A549 (cell line): Measurements from ENCODE around the gene CENPF. TPM values are rescaled to one million over a fixed set of nuclear protein-coding genes. Genes with fewer than 3 reads are reported as not detected.

ENCODE experiments used
- ATAC-seq, 2 experiments: fragments of 200-7000 bp in 1 of 2; fragments of >200 bp in 1 of 2; cut with Nextera tagmentation in 1 of 2; cut with Tn5 transposase in 1 of 2; 3 replicates each; pipeline versions ENCODE4 v1.8.0 to v1.9.1; 2018 to 2020; ENCODE audit warnings: mild to moderate bottlenecking in 1 of 2, moderate library complexity in 1 of 2
- CTCF ChIA-PET: fragments of 300-600 bp; sonication (Branson Sonifier 250); formaldehyde crosslinking; extraction: SDS; loops from one replicate; lab custom pipeline; 2021; ENCODE audit warnings: antibody characterized with exemption, inconsistent platforms; lab: Yijun Ruan, JAX
- POLR2A ChIA-PET: fragments of 350-600 bp; formaldehyde crosslinking; extraction: SDS; loops from one replicate; lab custom pipeline; 2021; ENCODE audit warnings: antibody characterized with exemption, inconsistent platforms; lab: Yijun Ruan, JAX
- DNase-seq, 2 experiments: peaks; one replicate each; pipeline versions ENCODE4 v3.0.0 to v3.0.0-alpha.2; 2011 to 2016; ENCODE audit warnings: low read depth in 1 of 2, low spot score in 1 of 2
- FAIRE-seq: peaks from 2 replicates; lab custom pipeline; 2011; peaks lifted over from hg19 to GRCh38; lab: Jason Lieb, UNC
- H3K27ac ChIP-seq, 2 experiments: fragments of >200 bp; sonication (Bioruptor Twin); formaldehyde crosslinking; 3 replicates each; pipeline ENCODE4 v1.5.1; 2016 to 2017
- H3K4me1 ChIP-seq: fragments of >200 bp; sonication (Bioruptor Twin); formaldehyde crosslinking; 3 replicates; pipeline ENCODE4 v1.6.1; 2016
- H3K4me2 ChIP-seq: fragments of >200 bp; sonication (Bioruptor Twin); formaldehyde crosslinking; 3 replicates; pipeline ENCODE4 v1.6.1; 2016
- H3K4me3 ChIP-seq: fragments of >200 bp; sonication (Bioruptor Twin); formaldehyde crosslinking; 3 replicates; pipeline ENCODE4 v1.5.1; 2016
- H3K9me3 ChIP-seq: fragments of >200 bp; sonication (Bioruptor Twin); formaldehyde crosslinking; 3 replicates; pipeline ENCODE4 v1.6.1; 2016
- BHLHE40 ChIP-seq: IDR thresholded peaks from 2 replicates; pipeline ENCODE4 v1.6.1; 2012; ENCODE audit warnings: low read depth, low read length, inconsistent platforms
- CBX8 ChIP-seq: fragments of 200-600 bp; sonication (generic); IDR thresholded peaks from 2 replicates; pipeline ENCODE4 v1.6.1; 2016
- CEBPB ChIP-seq, 2 experiments: fragments of >200 bp in 1 of 2; sonication (Bioruptor Twin) in 1 of 2; formaldehyde crosslinking in 1 of 2; IDR thresholded peaks; 2 replicates each; pipeline ENCODE4 v1.6.1; 2012 to 2016
- CHD2 ChIP-seq: fragments of 150-350 bp; IDR thresholded peaks from 2 replicates; pipeline ENCODE4 v1.6.1; 2014; ENCODE audit warnings: low read length; ENCODE audit not compliant: partially characterized antibody
- CHD4 ChIP-seq: fragments of 200-600 bp; sonication (generic); IDR thresholded peaks from 2 replicates; pipeline ENCODE4 v1.6.1; 2016; ENCODE audit warnings: antibody characterized with exemption, mild to moderate bottlenecking, borderline replicate concordance
- EHF ChIP-seq: fragments of 250-450 bp; sonication (Bioruptor Pico); IDR thresholded peaks from 2 replicates; pipeline ENCODE4 v1.5.0; 2020; ENCODE audit warnings: mild to moderate bottlenecking
- EHMT2 ChIP-seq: fragments of 200-600 bp; sonication (generic); IDR thresholded peaks from 2 replicates; pipeline ENCODE4 v1.6.1; 2016; ENCODE audit warnings: antibody characterized with exemption, low read depth, mild to moderate bottlenecking, moderate library complexity
- HDAC2 ChIP-seq: fragments of 200-600 bp; sonication (generic); IDR thresholded peaks from 2 replicates; pipeline ENCODE4 v1.6.1; 2016
- JUNB ChIP-seq: fragments of >200 bp; sonication (Bioruptor Twin); formaldehyde crosslinking; IDR thresholded peaks from 2 replicates; pipeline ENCODE4 v1.6.1; 2016
- MAFK ChIP-seq: fragments of 450-650 bp; IDR thresholded peaks from 2 replicates; pipeline ENCODE4 v1.6.1; 2014; ENCODE audit not compliant: partially characterized antibody
- NFE2L2 ChIP-seq: fragments of 150-350 bp; conservative IDR thresholded peaks from 2 replicates; pipeline ENCODE4 v1.6.1; 2014; ENCODE audit warnings: low read length
- NPAS2 ChIP-seq: fragments of 250-450 bp; sonication (Bioruptor Pico); IDR thresholded peaks from 2 replicates; pipeline ENCODE4 v1.8.0; 2022; ENCODE audit warnings: mild to moderate bottlenecking, moderate library complexity, borderline replicate concordance
- NR3C1 ChIP-seq: fragments of >200 bp; sonication (Bioruptor Twin); formaldehyde crosslinking; IDR thresholded peaks from 3 replicates; pipeline ENCODE4 v1.6.1; 2017
- POLR2A ChIP-seq: IDR thresholded peaks from 2 replicates; pipeline ENCODE4 v1.6.1; 2012; ENCODE audit warnings: mild to moderate bottlenecking, low read length
- RAD21 ChIP-seq, 2 experiments: fragments of >200 bp in 1 of 2; sonication (Bioruptor Twin) in 1 of 2; formaldehyde crosslinking in 1 of 2; IDR thresholded peaks in 1 of 2; conservative IDR thresholded peaks in 1 of 2; 2 replicates in 1 of 2; 3 replicates in 1 of 2; pipeline ENCODE4 v1.6.1; 2012 to 2018; ENCODE audit warnings: inconsistent platforms in 1 of 2
- RARB ChIP-seq: fragments of 250-450 bp; sonication (Bioruptor Pico); IDR thresholded peaks from 2 replicates; pipeline ENCODE4 v1.8.0; 2021; ENCODE audit warnings: mild to moderate bottlenecking, moderate library complexity
- RCOR1 ChIP-seq: fragments of 150-350 bp; IDR thresholded peaks from 2 replicates; pipeline ENCODE4 v1.6.1; 2014; ENCODE audit warnings: antibody characterized with exemption, low read length, low read depth
- RFX5 ChIP-seq: fragments of 450-650 bp; IDR thresholded peaks from 2 replicates; pipeline ENCODE4 v1.7.1; 2014; ENCODE audit warnings: antibody characterized with exemption, mild to moderate bottlenecking, moderate library complexity
- SREBF2 ChIP-seq: fragments of 450-650 bp; IDR thresholded peaks from 2 replicates; pipeline ENCODE4 v1.6.1; 2014; ENCODE audit warnings: mild to moderate bottlenecking, moderate library complexity
- ZNF302 ChIP-seq: fragments of 250-450 bp; sonication (Bioruptor Pico); IDR thresholded peaks from 2 replicates; pipeline ENCODE4 v1.9.0; 2021; ENCODE audit warnings: inconsistent platforms, mild to moderate bottlenecking, moderate library complexity
- ZSCAN20 ChIP-seq: fragments of 250-450 bp; sonication (Bioruptor Pico); IDR thresholded peaks from 2 replicates; pipeline ENCODE4 v1.8.0; 2022; ENCODE audit warnings: mild to moderate bottlenecking, moderate library complexity
- WGBS: methylation state at CpG from one replicate; pipeline ENCODE4 v1.1.6; 2017; ENCODE audit errors: missing lambda C conversion rate; 5-methylcytosine and 5-hydroxymethylcytosine counted together
- polyA plus RNA-seq, 4 experiments: library from polyadenylated mRNA; depleted of rRNA in 3 of 4; stranded (reverse); fragments of >200 nt; fragmentation: RNase III in 1 of 4; extraction: RNeasy Plus Mini Kit Qiagen cat#74134 plus additional on column Dnase treatment in 1 of 4; gene quantifications; 2 replicates in 3 of 4; 3 replicates in 1 of 4; pipeline ENCODE4 v1.2.3, GENCODE V29; 2011 to 2017
- TF ChIP-seq, protein P1 (sequence below): fragments of 150-350 bp; IDR thresholded peaks from 2 replicates; pipeline ENCODE4 v1.6.1; 2014; ENCODE audit warnings: low read depth, mild to moderate bottlenecking, low read length
- TF ChIP-seq, protein P2 (sequence below): fragments of >200 bp; sonication (Bioruptor Twin); formaldehyde crosslinking; IDR thresholded peaks from 2 replicates; pipeline ENCODE4 v1.6.1; 2016
- TF ChIP-seq, protein P3 (sequence below): fragments of >200 bp; sonication (Bioruptor Twin); formaldehyde crosslinking; IDR thresholded peaks from 3 replicates; pipeline ENCODE4 v1.6.1; 2016
- TF ChIP-seq, protein P4 (sequence below): IDR thresholded peaks from 2 replicates; pipeline ENCODE4 v1.6.1; 2012; ENCODE audit warnings: low read depth, borderline replicate concordance
- TF ChIP-seq, protein P5 (sequence below): IDR thresholded peaks from 2 replicates; pipeline ENCODE4 v1.6.1; 2012

The CENPF gene
- polyA plus RNA-seq, 2 of the 4 experiments (the other 2 are of a cell fraction), result 53.0 to 70.6 TPM

DNA sequence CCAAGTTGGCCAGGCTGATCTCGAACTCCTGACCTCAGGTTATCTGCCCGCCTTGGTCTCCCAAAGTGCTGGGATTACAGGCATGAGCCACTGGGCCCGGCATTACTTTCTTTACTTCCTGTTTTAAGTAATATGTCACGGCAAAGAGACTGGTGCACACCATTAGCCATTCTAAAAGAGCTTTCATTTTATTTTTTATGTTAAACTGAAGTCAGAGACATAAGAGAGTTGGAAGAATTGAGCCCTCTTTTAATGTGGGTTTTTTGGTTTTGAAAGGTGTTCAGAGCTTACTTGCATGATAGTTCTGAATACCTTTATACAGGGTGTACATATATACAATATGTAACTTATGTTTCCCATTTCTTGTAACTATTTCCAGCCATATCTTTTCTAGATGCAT lies 14.3 kb downstream of the CENPF start:
- no peak for ATAC-seq

DNA sequence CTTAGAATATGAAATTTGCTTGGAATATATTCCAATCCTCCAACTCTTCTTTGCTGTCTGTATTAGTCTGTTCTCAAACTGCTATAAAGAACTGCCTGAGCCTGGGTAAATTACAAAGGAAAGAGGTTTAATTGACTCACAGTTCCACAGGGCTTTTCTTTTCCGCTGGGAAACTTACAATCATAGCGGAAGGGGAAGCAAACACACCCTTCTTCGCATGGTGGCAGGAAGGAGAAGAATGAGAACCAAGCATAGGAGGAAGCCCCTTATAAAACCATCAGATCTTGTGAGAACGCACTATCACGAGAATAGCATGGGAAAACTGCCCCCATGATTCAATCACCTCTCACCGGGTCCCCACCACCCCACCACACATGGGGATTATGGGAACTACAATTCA lies 14.8 kb downstream of the CENPF start:
- H3K4me3 ChIP-seq, result no peak overlapping the region
- ChIA-PET POLR2A (no interaction called here), CTCF (interaction anchor here (1.0 to 2.3 kb wide), 3 partner anchors 10 to 285 kb away, joined by 4 to 6 read pairs (median 5); no protein-coding TSS in a partner anchor)
- FAIRE-seq (no peak), ATAC-seq (no peak), DNase-seq (no peak)
- TF ChIP-seq BHLHE40 (no peak), POLR2A (no peak), JUNB (no peak), CHD2 (no peak), EHF (no peak), NPAS2 (no peak), NFE2L2 (no peak), RCOR1 (no peak), RARB (CRISPR knock-in tag) (no peak), EHMT2 (no peak), ZSCAN20 (CRISPR knock-in tag) (no peak), CHD4 (no peak)
- TF ChIP-seq, protein P1, sequence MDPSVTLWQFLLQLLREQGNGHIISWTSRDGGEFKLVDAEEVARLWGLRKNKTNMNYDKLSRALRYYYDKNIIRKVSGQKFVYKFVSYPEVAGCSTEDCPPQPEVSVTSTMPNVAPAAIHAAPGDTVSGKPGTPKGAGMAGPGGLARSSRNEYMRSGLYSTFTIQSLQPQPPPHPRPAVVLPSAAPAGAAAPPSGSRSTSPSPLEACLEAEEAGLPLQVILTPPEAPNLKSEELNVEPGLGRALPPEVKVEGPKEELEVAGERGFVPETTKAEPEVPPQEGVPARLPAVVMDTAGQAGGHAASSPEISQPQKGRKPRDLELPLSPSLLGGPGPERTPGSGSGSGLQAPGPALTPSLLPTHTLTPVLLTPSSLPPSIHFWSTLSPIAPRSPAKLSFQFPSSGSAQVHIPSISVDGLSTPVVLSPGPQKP, result no peak
- TF ChIP-seq, protein P2, sequence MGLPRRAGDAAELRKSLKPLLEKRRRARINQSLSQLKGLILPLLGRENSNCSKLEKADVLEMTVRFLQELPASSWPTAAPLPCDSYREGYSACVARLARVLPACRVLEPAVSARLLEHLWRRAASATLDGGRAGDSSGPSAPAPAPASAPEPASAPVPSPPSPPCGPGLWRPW, result no peak
- TF ChIP-seq, protein P3, sequence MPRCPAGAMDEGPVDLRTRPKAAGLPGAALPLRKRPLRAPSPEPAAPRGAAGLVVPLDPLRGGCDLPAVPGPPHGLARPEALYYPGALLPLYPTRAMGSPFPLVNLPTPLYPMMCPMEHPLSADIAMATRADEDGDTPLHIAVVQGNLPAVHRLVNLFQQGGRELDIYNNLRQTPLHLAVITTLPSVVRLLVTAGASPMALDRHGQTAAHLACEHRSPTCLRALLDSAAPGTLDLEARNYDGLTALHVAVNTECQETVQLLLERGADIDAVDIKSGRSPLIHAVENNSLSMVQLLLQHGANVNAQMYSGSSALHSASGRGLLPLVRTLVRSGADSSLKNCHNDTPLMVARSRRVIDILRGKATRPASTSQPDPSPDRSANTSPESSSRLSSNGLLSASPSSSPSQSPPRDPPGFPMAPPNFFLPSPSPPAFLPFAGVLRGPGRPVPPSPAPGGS, result no peak
- TF ChIP-seq, protein P4, sequence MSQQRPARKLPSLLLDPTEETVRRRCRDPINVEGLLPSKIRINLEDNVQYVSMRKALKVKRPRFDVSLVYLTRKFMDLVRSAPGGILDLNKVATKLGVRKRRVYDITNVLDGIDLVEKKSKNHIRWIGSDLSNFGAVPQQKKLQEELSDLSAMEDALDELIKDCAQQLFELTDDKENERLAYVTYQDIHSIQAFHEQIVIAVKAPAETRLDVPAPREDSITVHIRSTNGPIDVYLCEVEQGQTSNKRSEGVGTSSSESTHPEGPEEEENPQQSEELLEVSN, result no peak
- H3K4me1 ChIP-seq, result peaks cover 20% of the 10 kb centered on the region
- H3K4me2 ChIP-seq, result no peak overlapping the region
- WGBS, result 96% methylated on average over 6 of the region's 6 CpGs
- H3K27ac ChIP-seq, result no peak overlapping the region
- H3K9me3 ChIP-seq, result no peaks in the 10 kb centered on the region

More for the DNA sequence above, 14.3 kb downstream of the CENPF start:
- no peak overlapping the region for H3K27ac ChIP-seq
- no peaks in the 10 kb centered on the region for H3K9me3 ChIP-seq
- WGBS, result 92% methylated on average over 4 of the region's 4 CpGs
- no peak overlapping the region for H3K4me3 ChIP-seq
- ChIA-PET CTCF (interaction anchor here (0.9 to 2.3 kb wide), 5 partner anchors 10 to 289 kb away, joined by 3 to 6 read pairs (median 3); no protein-coding TSS in a partner anchor), POLR2A (no interaction called here)
- H3K4me1 ChIP-seq, result peaks cover 20% of the 10 kb centered on the region
- FAIRE-seq, result no peak
- DNase-seq, result no peak
- TF ChIP-seq RFX5 (no peak), EHF (no peak), EHMT2 (no peak), ZNF302 (no peak), SREBF2 (no peak), HDAC2 (no peak), NFE2L2 (no peak), NPAS2 (no peak), RARB (CRISPR knock-in tag) (no peak), NR3C1 (no peak), RAD21 (conservative IDR thresholded peaks at IDR 0.05 in 1 of 2, IDR thresholded peaks at IDR 0.05 in 1 of 2) (no peak), CBX8 (no peak), CEBPB (IDR thresholded peaks at IDR 0.05) (no peak), MAFK (no peak)
- TF ChIP-seq, protein P5, sequence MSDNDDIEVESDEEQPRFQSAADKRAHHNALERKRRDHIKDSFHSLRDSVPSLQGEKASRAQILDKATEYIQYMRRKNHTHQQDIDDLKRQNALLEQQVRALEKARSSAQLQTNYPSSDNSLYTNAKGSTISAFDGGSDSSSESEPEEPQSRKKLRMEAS, result no peak
- TF ChIP-seq, protein P2, result no peak
- H3K4me2 ChIP-seq, result no peak overlapping the region
